ENCODE measurements around the gene LAP3.
"Not testable (repeated sequence)": the region's sequence is repeated elsewhere in the genome, so short reads cannot be mapped to it uniquely, and the experiment has no call there.

LAP3 gene

DNA sequence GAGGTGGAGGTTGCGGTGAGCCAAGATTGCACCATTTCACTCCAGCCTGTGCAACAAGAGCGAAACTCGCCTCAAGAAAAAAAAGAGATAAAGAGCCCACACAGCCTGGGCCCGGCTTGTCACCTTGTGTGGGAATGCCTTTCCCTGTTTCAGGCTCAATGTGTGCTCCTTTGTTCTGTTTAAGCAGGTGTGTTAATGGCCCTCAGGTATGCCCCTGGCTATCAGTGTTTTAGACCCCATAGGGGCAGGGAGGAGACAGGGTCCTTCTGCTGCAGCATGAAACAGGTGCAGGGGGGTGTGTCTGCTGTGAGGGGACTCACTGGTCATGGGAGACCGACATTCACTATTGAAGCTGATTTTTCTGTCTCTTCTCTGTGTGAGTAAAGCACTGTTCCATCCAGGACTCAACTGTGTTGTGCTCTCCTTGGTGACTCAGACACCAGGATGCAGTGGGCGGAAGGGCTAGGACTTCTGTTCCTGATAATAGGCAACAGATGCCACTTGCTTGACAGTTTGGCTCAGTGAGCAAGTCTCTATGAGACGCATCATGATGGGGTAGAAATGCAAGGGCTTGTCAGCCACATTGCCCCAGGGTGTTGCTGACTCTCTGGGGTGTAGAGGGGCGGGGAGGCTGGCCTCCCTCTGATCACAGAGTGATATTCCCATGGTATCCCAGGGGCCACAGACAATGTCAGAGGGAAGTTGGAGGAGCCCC, 15.6 kb upstream of the LAP3 start:
- DNase-seq (ENCODE audit: low read depth in 3 of 3), result no peak

DNA sequence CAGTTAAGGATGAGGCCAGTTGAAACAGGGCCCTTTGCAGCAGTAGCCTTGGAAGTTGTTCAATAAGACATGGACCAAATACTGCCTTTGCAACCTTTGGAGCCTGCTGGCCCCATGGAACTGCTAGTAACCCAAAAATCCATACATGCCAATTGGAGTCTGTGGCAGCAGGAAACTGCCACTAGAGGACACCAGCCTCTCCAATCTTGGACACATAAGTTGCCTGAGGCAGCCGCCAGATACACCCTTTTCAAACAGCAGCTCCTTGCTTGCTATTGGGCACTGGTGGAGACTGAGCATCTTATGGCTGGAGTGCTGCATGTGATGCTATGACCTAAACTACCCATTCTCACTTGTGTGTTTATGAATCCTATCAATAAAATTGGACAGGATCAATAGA, 14.8 kb upstream of the LAP3 start:
- DNase-seq (ENCODE audit: low read depth in 3 of 3), result no peak

DNA sequence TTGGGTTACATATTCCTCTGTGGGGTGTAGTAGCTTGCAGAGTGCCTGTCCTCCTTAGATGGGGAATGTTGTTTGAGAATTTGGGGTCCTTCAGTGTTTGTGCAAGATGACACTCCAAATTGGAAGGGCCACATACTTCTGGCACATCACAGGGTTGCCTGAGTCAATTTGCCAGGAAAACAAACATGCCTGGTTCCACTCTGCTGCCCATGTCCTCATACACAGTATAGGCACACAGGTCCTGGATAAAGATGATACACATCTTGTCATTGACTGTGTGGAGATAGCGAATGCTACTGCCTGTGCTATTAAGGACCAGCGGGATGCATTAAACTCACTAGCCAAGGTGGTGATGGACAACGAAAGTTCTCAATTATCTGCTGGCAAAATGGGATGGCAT, 11.2 kb upstream of the LAP3 start:
- no peak for DNase-seq (ENCODE audit: low read depth in 3 of 3)

DNA sequence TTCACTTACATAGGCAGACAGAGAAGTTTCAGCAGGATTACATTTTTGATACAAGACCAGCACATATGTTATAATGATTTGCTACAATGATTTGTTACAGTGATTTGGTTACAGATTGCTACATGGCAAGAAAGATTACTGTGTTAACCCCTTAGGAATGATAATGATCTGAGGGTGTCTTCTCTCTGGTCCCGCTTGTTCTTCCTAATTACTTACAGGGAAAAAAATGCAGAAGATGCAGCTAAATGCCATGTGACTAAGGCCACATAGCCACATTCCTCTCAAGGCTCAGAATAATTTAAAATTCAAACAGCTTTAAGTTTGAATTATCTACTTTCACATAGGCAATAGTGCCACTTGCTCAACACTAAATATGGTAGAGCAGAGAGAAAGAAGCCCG, 9.7 kb upstream of the LAP3 start:
- no peak for DNase-seq (ENCODE audit: low read depth in 3 of 3)

DNA sequence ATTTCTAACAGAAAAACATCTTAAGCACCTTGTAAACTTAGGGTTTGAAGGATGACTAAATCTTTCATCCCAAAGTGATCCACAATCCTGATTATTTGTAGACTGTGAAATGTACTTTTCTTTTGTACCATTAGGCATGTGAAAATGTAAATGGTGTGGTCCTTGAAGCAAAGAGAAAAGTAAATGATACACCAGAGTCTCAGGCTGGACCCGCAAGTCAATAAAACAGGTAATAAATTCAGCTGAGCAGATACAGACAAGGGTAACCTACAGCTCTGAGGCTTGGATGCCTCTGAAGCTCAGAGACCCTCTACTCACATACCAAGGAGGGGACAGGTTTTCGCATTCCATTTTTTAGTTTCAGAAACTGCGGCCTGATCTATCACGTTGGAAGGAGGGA, 2.8 kb upstream of the LAP3 start:
- no peak for DNase-seq (ENCODE audit: low read depth in 3 of 3)

DNA sequence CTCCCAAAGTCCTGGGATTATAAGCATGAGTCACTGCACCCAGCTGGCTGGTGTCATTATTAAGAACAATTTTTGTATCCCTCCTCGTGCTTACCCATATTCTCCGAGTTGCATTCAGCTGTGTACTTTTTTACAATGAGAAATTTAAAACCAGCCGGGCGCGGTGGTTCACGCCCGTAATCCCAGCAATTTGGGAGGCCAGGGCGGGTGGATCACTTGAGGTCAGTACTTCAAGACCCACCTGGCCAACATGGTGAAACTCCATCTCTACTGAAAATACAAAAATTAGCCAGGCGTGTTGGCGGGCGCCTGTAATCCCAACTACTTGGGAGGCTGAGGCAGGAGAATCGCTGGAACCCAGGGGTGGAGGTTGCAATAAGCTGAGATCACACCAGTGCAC, 1.8 kb upstream of the LAP3 start:
- not testable (repeated sequence) for DNase-seq (ENCODE audit: low read depth in 3 of 3)

DNA sequence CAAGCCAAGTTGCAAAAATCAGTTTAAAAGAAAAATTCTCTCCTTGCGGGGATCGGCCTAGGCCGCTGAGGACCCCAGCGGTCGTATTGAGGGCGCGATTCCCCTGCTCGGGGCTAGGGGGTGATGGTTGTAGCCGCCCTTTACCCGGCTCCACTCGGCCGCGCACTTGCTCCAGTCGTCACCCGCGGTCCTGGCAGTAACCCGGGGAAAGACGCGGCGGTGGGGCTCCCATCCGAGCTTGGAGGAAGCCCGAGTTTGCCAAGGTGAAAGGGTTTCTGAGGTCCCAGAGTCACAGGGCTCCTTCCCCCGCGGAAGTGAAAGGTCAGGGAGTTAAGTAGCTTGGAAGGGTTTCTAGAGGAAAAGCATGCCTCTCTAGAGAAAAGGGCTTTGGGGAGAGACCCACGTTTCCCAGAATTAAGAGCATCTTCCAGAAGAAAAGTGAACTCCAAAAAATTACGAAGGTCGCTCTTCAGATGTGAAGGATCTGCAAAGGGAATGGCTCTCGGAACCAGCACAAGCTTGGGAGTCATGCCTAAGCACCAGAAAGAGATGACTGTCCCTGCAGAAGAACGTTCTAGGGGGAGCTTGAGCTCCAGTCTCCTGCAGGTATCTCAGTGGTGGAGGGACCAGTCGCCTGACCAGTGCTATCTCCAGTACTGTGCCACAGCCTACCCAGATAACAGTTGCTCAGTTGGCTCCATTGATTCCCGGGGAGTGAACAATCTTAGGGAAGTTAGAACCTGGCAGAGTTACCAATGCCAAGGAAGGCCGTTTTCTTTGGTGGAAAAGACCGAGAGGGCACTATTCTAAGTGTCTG, 875 bp downstream of the LAP3 start:
- DNase-seq (ENCODE audit: low read depth in 3 of 3), result peak in 1 of 3 donors; percentile 28

DNA sequence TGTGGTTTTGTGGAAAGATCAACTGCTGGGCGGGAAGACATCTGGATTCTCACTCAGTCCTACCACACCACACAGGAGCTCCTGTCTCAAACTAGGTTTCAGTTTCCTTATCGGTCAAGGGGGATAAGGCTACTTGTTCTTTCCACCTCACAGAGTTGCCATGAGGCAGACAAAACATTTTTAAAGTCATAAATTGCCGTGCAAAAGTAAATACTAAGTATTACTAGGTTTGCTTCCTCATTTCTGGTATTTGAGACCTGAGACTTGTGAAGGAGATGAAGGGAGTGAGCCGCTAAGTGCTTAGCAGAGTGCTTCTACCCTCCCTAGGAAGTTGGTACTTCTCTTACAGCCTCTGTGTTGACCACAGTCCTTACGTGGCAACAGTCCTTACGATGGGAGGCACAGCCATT, 1.5 kb downstream of the LAP3 start:
- DNase-seq (ENCODE audit: low read depth in 3 of 3), result no peak

DNA sequence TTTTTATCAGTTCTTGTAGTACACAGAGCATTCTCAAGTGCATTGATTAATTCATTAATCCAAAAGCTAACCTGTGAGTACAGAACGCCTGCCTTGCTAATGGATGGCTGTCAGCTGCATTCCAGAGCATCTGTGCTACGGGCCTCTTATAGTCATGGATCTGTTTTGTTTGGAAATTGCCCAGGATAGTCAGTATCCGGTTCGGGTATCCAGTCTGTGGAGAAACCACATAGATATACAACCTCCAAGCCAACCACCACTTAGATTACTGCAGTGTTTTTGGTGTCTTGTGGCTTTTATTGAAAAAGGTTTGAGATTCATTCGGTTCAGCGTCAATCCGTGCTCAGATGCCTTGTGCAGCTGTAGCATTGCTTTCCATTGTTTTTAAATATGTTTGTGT, 4.0 kb downstream of the LAP3 start:
- DNase-seq (ENCODE audit: low read depth in 3 of 3), result no peak

DNA sequence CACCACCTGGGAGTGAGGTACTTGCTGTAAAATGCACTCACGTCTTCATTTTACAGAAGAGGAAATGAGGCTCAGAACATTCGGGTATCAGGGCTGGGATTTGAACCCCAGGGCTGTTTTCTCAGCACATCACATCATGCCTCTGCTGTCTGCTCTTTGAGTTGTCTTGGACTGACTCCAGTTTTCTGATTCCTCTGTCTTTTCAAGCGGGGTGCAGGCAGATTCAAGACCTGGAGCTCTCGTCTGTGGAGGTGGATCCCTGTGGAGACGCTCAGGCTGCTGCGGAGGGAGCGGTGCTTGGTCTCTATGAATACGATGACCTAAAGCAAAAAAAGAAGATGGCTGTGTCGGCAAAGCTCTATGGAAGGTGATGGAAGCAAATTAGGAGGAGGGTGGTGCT, 6.3 kb downstream of the LAP3 start:
- DNase-seq (ENCODE audit: low read depth in 3 of 3), result no peak

DNA sequence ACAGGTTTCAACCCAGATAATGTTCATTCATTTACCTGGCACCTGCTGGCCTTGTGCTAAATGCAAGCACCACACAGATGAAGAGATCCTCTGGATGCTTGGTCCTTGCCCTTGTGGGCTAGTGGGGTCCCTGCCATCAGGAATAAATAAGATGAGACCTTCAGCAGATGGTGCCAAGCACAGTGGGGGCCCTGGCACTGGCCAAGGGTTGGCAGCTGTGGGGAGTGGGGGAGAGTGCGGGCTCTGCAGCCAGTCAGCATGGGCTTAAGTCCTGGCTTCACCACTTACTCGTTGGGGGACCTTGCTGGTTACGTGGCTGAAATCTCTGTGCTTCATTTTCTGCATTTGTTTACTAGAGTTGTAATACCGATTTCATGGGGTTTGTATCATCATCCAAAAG, 6.9 kb downstream of the LAP3 start:
- no peak for DNase-seq (ENCODE audit: low read depth in 3 of 3)

DNA sequence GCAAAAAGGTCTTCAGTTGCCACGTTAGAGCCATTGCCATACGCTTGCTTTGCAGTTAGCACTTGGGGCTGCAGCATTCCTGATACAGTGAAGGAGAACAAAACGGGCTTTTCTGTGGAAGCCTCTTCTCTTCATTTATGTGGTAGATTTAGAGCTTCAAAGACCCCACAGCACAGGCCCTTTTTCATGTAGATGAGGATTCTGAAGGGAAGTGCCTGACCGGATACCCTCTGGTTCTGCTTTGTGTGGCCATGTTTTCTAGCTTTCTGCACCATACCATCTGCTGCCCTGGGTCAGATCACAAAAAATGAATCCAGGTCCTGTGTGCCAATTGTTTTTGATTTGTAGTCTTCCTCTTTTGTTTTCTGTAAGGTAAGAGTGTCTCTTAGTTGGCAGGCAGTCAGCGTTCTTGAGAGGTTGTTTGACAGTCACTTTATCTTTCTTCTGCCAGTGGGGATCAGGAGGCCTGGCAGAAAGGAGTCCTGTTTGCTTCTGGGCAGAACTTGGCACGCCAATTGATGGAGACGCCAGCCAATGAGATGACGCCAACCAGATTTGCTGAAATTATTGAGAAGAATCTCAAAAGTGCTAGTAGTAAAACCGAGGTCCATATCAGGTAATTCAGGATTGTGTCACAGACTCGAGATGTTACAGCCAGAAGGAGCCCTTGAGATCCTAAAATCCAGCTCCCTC, 7.7 kb downstream of the LAP3 start:
- DNase-seq (ENCODE audit: low read depth in 3 of 3), result no peak

DNA sequence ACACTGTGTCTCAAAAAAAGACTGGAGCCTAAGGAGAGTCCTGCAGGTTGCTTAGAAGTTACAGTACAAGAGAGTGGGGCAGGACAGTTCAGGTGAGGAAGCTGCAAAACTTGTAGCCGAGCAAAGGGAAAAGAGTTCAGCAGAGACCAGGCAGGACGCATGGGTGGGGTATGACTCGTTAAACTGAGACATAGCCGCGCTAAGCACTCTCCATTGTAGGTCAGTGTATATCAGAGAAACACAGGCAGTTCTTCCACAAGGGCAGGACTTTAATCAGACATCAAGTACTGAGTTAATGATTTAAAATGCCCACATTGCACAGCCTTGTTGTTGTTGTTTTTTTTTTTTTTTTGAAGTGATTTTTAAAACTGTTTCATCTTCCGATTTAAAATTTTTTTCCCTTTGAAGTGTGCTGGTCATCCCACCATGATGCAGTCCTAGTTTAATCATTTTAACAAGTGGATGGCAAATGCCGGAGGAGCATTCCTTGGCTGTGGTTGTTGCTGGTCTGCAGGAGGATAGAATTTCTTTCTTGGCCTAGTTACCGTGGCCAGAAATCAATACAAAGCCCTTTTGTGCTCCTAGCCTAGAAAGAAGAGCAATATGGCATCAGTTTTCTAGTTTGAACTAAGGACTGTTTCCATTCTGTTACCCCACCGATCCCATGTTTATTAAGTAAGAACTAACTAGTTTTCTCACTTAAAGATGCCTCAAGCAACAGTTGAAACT, 10.3 kb downstream of the LAP3 start:
- no peak for DNase-seq (ENCODE audit: low read depth in 3 of 3)

DNA sequence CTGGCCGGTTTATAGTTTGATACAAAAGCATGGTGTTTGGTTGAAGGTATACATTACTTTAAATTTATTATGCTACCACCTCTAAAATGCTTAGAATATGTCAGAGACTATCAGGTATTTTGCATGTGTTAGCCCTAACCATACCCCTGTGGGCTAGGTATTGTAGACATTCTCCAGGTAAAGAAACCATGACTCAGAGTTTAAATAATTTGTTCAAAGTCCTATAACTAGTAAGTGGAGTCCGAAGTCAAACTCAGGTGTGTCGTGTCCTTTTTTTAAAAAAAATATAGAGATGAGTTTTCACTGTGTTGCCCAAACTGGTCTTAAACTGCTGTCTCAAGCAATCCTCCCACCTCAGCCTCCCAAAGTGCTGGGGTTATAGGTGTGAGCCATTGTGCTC, 12.4 kb downstream of the LAP3 start:
- DNase-seq (ENCODE audit: low read depth in 3 of 3), result no peak

DNA sequence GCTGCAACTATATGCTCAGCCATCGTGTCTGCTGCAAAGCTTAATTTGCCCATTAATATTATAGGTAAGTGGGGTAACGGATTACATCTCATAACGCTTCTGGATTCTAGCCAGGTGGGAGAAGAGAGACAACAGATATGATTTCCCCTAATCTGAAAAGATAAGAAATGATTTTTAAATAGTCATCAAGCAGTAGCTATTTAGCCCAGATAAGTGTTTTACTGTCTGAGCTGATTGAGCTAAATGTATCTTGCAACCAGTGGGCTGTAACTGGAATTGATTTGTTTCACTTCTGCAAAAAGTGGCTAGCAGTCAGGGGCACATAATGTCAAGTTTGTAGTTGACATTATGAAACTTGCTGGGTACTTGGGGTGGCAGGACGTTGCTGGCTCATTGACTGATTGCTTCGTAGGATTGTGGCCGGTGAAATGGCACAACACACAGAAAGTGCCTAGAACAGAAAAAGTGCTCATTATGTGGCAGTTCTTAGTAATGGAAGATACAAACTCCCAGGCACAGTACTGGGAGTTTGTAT, 18.5 kb downstream of the LAP3 start:
- no peak for DNase-seq (ENCODE audit: low read depth in 3 of 3)

DNA sequence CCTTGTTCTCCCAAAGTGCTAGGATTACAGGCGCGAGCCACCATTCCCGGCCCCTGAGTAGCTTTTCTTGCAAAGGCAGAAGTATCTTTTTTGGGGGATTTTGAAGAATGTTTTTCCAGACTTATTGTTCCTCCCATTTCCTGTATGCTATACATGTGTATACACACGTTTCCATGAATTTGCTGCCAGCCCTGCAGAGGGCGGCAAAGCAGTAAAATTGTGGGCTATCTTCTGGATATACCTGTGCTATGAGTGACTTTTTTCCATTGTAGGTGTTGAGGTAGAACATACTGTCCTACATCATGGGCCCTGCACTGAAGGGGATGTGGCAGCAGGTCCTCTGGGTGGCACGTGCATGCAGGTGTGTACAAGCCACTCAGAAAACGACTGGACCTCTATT, 20.5 kb downstream of the LAP3 start:
- no peak for DNase-seq (ENCODE audit: low read depth in 3 of 3)

DNA sequence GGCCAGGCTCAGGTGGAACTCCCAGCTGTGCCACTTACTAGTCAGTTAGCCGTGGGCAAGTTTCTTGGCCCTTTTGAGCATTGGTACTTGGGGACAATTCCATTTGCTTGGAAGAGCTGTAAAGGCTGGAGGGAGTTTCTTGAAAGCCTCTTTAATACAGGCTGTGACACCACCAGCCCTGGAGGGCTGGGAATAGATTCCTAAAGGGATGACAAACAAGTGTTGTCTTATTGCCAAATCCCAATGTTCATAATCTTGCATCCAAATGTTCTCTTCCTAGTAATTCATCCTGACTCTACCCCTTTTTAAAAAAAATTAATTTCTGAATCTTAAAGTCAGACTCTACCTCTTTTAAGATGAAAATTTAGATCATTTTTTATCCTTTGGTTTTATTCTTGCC, 22.8 kb downstream of the LAP3 start:
- DNase-seq (ENCODE audit: low read depth in 3 of 3), result no peak

DNA sequence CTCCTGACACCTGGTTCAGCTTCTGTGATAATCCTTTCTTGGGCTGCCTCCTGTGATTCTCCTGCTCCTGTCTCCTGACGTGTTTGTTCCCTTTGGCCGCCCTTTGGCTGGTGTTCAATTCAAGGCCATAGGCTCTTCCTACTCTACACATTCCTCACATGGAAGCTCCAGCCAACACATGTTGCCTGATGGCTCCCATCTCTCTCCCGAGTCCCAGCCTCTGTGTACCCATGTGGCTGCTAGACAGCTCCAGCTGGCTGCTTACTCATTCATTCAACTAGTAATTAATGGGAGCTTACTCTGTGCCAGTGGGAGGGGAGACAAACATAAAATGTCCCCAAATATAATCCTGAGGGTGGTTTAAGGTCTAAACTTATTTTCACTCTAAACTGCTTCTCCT, 28.2 kb downstream of the LAP3 start:
- no peak for DNase-seq (ENCODE audit: low read depth in 3 of 3)

DNA sequence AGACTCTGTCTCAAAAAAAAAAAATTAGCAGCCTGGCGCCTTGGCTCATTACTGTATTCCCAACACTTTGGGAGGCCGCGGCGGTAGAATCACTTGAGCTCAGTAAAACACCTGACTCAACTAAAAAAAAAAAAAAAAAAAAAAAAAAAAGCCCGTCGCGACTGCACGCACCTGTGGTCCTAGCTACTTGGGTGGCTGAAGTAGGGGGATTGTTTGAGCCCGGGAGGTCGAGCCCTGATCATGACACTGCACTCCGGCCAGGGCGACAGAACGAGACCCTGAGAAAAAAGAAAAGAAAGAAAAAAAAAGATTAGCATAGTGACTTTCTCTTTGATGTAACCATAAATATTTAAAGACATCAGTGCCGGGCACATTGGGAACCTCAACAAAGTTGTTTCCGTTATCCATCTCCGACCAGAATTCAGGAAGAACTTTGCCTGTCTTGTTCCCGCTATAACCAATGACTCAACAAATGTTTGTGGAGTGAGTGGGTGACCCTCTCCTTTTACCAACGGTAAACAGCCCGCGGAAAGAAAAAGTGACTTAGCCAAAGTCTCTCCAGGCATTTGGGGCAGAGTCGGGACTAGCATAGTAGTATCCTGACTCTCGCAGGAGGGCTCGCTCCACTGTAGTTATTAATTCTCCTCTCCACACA, 36.9 kb downstream of the LAP3 start:
- peak in 1 of 3 donors; percentile 18 for DNase-seq (ENCODE audit: low read depth in 3 of 3)

DNA sequence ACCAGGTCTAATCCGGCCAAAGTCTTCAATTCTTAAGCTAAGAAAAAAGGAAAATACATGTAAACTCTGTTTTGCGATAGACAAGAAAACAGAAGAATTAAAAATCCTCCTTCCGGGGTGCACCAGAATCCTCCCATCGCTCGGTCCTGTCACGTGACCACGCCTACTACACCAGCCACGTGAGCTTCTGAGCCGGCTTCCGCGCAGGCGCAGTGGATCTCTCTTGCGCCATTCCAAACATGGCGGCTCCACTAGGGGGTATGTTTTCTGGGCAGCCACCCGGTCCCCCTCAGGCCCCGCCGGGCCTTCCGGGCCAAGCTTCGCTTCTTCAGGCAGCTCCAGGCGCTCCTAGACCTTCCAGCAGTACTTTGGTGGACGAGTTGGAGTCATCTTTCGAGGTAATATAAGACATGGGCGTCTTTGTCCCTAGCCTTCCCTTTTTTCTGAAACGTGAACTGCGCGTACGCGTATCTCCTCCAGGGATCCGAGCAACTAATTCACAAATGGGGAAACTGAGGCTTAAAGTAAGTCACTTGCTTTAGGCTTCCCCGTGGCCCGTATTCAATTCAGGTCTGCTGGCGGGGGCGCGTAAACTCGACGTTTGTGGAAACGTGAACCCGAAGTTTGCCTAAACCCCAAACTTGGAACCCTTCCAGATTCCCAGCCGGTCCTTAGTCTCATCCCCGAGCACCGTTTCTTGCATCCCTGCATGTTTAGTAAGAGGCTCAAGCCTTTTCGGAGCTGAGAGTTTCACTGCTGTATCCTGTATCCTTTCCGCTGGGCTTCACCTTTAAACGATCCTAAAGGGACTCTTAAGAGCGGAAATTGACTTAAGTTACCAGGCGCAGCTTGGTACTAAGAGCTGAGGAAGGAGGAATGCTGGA, 37.7 kb downstream of the LAP3 start, which contains the start of gene MED28:
Gene MED28 (plus strand): TSS at position 226 of the 884 bp plus-strand sequence. CDS start 14 bp downstream, at position 240.
- DNase-seq (ENCODE audit: low read depth in 3 of 3), result peak; percentile 92 to 95 (median 92)

All from stimulated activated CD4-positive, alpha-beta T cell treated with anti-CD3 and anti-CD28 coated beads, TNF-alpha, amount 100 ng/mL, for 48 hours (primary cell).